ENCODE results near the gene GALNT11. TPM values are rescaled to one million over a fixed set of nuclear protein-coding genes. Genes with fewer than 3 reads are reported as not detected.
"Not testable (repeated sequence)": the region's sequence is repeated elsewhere in the genome, so short reads cannot be mapped to it uniquely, and the experiment has no call there.

The GALNT11 gene
- total and polyA plus RNA-seq, 7 donors, result 8.8 to 48.2 (median 35.7) TPM

- no peak overlapping the region for H3K4me3 ChIP-seq
- H3K27ac ChIP-seq, result no peak overlapping the region
- TF ChIP-seq POLR2AphosphoS5 (IDR thresholded peaks at IDR 0.05) (no peak), POLR2A (IDR thresholded peaks at IDR 0.05) (no peak), CTCF (IDR thresholded peaks at IDR 0.05) (no peak), EP300 (IDR thresholded peaks at IDR 0.05) (no peak)
- no peaks in the 10 kb centered on the region for H3K36me3 ChIP-seq
- no peak for DNase-seq
- WGBS, 2 donors, result 94 to 95% methylated on average over 4 of the region's 4 CpGs
- intact Hi-C loops (cut with DNase I), result no loop called here
- no peaks in the 10 kb centered on the region for H3K9me3 ChIP-seq
- no peaks in the 10 kb centered on the region for H3K4me1 ChIP-seq
- H3K27me3 ChIP-seq, result no peaks in the 10 kb centered on the region
These were observed 11.5 kb upstream of the GALNT11 start for GRCh38 chr7:152013974-152014373.

DNA sequence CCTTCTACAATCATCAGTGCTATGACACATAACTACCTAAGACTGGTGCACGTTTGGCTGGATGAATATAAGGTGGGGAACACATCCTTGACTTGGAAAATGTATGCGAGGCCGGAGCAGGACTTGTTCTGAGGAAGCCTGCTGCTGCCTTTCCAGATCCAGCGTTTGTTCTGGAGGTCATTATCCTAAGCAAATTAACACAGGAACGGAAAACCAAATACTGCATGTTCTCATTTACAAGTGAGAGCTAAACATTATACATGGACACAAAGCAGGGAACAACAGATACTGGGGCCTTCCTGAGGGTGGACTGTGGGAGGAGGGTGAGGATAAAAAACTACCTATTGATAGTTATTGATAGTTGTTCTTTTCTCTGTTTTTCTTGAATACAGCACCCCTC, 10.8 kb upstream of the GALNT11 start:
- 49 to 71% methylated on average over 5 of the region's 5 CpGs for WGBS, 2 donors
- H3K27me3 ChIP-seq, result no peaks in the 10 kb centered on the region
- no peaks in the 10 kb centered on the region for H3K9me3 ChIP-seq
- intact Hi-C loops (cut with DNase I), result no loop called here
- H3K36me3 ChIP-seq, result no peaks in the 10 kb centered on the region
- no peak overlapping the region for H3K4me3 ChIP-seq
- no peak overlapping the region for H3K27ac ChIP-seq
- no peaks in the 10 kb centered on the region for H3K4me1 ChIP-seq
- TF ChIP-seq POLR2A (IDR thresholded peaks at IDR 0.05), result no peak
- TF ChIP-seq CTCF (IDR thresholded peaks at IDR 0.05), result no peak
- TF ChIP-seq EP300 (IDR thresholded peaks at IDR 0.05), result no peak
- TF ChIP-seq POLR2AphosphoS5 (IDR thresholded peaks at IDR 0.05), result no peak
- DNase-seq, result no peak

DNA sequence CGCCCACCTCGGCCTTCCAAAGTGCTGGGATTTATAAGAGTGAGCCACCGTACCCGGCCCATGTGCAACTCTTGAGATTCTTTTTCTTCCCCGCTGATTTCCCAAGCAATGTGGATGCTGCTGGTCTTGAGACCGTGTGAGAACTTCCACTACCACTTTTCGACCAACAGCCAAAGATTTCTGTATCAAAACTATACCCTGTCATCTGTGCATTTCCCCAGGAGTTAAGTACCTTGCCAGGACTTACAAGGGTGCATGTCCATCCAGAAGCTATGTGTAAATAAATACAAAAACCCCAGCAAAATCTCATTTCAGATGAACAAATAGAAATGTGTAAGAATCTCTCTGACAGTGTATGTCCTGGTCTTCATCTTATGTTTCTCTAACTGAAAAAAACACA, 9.9 kb upstream of the GALNT11 start:
- TF ChIP-seq CTCF (IDR thresholded peaks at IDR 0.05) (no peak), POLR2A (IDR thresholded peaks at IDR 0.05) (no peak), EP300 (IDR thresholded peaks at IDR 0.05) (no peak), POLR2AphosphoS5 (IDR thresholded peaks at IDR 0.05) (no peak)

GRCh38 chr7:152016947-152017346, 8.5 kb upstream of the GALNT11 start:
- Histone ChIP-seq H3K27ac (no peak overlapping the region), H3K4me1 (no peaks in the 10 kb centered on the region), H3K36me3 (no peaks in the 10 kb centered on the region), H3K9me3 (no peaks in the 10 kb centered on the region), H3K4me3 (no peak overlapping the region), H3K27me3 (no peaks in the 10 kb centered on the region)
- 94 to 97% methylated on average over 3 of the region's 3 CpGs for WGBS, 2 donors
- intact Hi-C loops (cut with DNase I), result no loop called here
- no peak for DNase-seq
- no peak for TF ChIP-seq CTCF (IDR thresholded peaks at IDR 0.05)
- no peak for TF ChIP-seq EP300 (IDR thresholded peaks at IDR 0.05)
- no peak for TF ChIP-seq POLR2AphosphoS5 (IDR thresholded peaks at IDR 0.05)
- no peak for TF ChIP-seq POLR2A (IDR thresholded peaks at IDR 0.05)

More for the DNA sequence above, 9.9 kb upstream of the GALNT11 start:
- DNase-seq, result no peak
- H3K36me3 ChIP-seq, result no peaks in the 10 kb centered on the region
- H3K9me3 ChIP-seq, result no peaks in the 10 kb centered on the region
- H3K27me3 ChIP-seq, result no peaks in the 10 kb centered on the region
- intact Hi-C loops (cut with DNase I), result no loop called here
- 94% methylated on average over 7 of the region's 7 CpGs for WGBS, 2 donors
- no peak overlapping the region for H3K4me3 ChIP-seq
- H3K27ac ChIP-seq, result no peak overlapping the region
- H3K4me1 ChIP-seq, result no peaks in the 10 kb centered on the region

GRCh38 chr7:152017683-152018082, 7.8 kb upstream of the GALNT11 start:
- 88 to 92% methylated on average over 6 of the region's 6 CpGs for WGBS, 2 donors
- H3K4me1 ChIP-seq; H3K27ac ChIP-seq; DNase-seq; H3K9me3 ChIP-seq; H3K36me3 ChIP-seq; intact Hi-C loops (cut with DNase I); H3K4me3 ChIP-seq; H3K27me3 ChIP-seq: not testable (repeated sequence)

DNA sequence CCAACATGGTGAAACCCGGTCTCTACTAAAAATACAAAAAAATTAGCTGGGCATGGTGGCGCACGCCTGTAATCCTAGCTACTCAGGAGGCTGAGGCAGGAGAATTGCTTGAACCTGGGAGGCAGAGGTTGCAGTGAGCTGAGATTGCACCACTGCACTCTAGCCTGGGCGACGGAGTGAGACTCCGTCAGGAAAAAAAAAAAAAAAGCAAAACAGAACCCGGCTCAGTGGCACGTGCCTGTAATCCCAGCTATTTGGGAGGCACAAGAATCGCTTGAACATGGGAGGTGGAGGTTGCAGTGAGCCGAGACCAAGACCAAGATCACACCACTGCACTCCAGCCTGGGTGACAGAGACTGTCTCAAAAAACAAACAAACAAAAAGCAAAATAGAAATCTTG, 3.7 kb upstream of the GALNT11 start:
- H3K27me3 ChIP-seq, H3K27ac ChIP-seq, H3K4me3 ChIP-seq, H3K9me3 ChIP-seq, H3K4me1 ChIP-seq, DNase-seq, H3K36me3 ChIP-seq: not testable (repeated sequence)
- WGBS, 2 donors, result 85 to 86% methylated on average over 10 of the region's 10 CpGs
- intact Hi-C loops (cut with DNase I), result loop anchor here (10.0 kb wide), 1 partner anchor 147 kb away; the partner anchor contains the start of gene PRKAG2

All from sigmoid colon (tissue), 7 donors.